22Rv1 (cell line): Measurements from ENCODE around the gene MESP1.

Experiments used
- CTCF ChIP-seq: fragments of 450-650 bp; IDR thresholded peaks from 2 replicates; pipeline ENCODE4 v1.5.1; 2017; ENCODE audit warnings: mild to moderate bottlenecking
- ZFX ChIP-seq: fragments of 450-650 bp; IDR thresholded peaks from 2 replicates; pipeline ENCODE4 v1.6.1; 2017; ENCODE audit warnings: antibody characterized with exemption, borderline replicate concordance

GRCh38 chr15:89768071-89768500, 17.0 kb upstream of the MESP1 start:
- TF ChIP-seq CTCF (no peak), ZFX (no peak)
